PC-3 (cell line): ENCODE measurements around the gene SLC22A25.

Experiments used
- EZH2 ChIP-seq: fragments of 300-600 bp; sonication (generic); IDR thresholded peaks from one replicate; pipeline ENCODE4 v1.6.1; 2017; ENCODE audit warnings: antibody characterized with exemption, mild to moderate bottlenecking, low read length; ENCODE audit not compliant: unreplicated experiment
- EZH2phosphoT487 ChIP-seq: fragments of 300-600 bp; sonication (generic); IDR thresholded peaks from 2 replicates; pipeline ENCODE4 v1.6.1; 2018; ENCODE audit warnings: mild to moderate bottlenecking, antibody characterized with exemption, low read length, borderline replicate concordance
- TF ChIP-seq, protein P1 (sequence below): fragments of 300-600 bp; sonication (generic); conservative IDR thresholded peaks from 2 replicates; pipeline ENCODE4 v1.5.1; 2017; ENCODE audit warnings: antibody characterized with exemption, low read depth, mild to moderate bottlenecking, low read length

GRCh38 chr11:63290285-63290684, 46.9 kb upstream of the SLC22A25 start:
- TF ChIP-seq, protein P1, sequence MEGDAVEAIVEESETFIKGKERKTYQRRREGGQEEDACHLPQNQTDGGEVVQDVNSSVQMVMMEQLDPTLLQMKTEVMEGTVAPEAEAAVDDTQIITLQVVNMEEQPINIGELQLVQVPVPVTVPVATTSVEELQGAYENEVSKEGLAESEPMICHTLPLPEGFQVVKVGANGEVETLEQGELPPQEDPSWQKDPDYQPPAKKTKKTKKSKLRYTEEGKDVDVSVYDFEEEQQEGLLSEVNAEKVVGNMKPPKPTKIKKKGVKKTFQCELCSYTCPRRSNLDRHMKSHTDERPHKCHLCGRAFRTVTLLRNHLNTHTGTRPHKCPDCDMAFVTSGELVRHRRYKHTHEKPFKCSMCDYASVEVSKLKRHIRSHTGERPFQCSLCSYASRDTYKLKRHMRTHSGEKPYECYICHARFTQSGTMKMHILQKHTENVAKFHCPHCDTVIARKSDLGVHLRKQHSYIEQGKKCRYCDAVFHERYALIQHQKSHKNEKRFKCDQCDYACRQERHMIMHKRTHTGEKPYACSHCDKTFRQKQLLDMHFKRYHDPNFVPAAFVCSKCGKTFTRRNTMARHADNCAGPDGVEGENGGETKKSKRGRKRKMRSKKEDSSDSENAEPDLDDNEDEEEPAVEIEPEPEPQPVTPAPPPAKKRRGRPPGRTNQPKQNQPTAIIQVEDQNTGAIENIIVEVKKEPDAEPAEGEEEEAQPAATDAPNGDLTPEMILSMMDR, result no peak
- TF ChIP-seq EZH2 (no peak), EZH2phosphoT487 (no peak)
